Fibroblast of villous mesenchyme (primary cell): ENCODE results near the gene DCDC2. TPM values are rescaled to one million over a fixed set of nuclear protein-coding genes. Genes with fewer than 3 reads are reported as not detected.
"Not testable (repeated sequence)": the region's sequence is repeated elsewhere in the genome, so short reads cannot be mapped to it uniquely, and the experiment has no call there.

ENCODE experiments used
- DNase-seq: peaks from one replicate; pipeline ENCODE4 v3.0.0-alpha.2; 2010; ENCODE audit warnings: low read depth
- H3K4me3 ChIP-seq: 2 replicates; pipeline ENCODE4 v1.5.1; 2011; ENCODE audit warnings: low read depth, mild to moderate bottlenecking, low read length
- CTCF ChIP-seq: IDR thresholded peaks from 2 replicates; pipeline ENCODE4 v1.5.1; 2012; ENCODE audit warnings: low read depth, mild to moderate bottlenecking, low read length; ENCODE audit not compliant: insufficient read depth
- total RNA-seq: library from RNA; depleted of rRNA; stranded (reverse); fragments of >200 nt; gene quantifications from 2 replicates; pipeline ENCODE4 v1.2.3, GENCODE V29; 2012

The DCDC2 gene
- total RNA-seq, 1 donor = 0.43 TPM

- DNase-seq = peak; percentile 32
- TF ChIP-seq CTCF = no peak
- no peak overlapping the region for H3K4me3 ChIP-seq
These were observed 134.5 kb downstream of the DCDC2 start for GRCh38 chr6:24223115-24223919.

- no peak overlapping the region for H3K4me3 ChIP-seq
- DNase-seq = no peak
- no peak for TF ChIP-seq CTCF
These were observed 138.2 kb downstream of the DCDC2 start for GRCh38 chr6:24219670-24220069.

GRCh38 chr6:24214984-24215383 lies 142.9 kb downstream of the DCDC2 start:
- no peak for DNase-seq
- TF ChIP-seq CTCF = no peak

GRCh38 chr6:24207413-24207812 lies 150.4 kb downstream of the DCDC2 start:
- DNase-seq = no peak
- H3K4me3 ChIP-seq = no peak overlapping the region
- TF ChIP-seq CTCF = no peak

More at GRCh38 chr6:24214984-24215383, 142.9 kb downstream of the DCDC2 start:
- no peak overlapping the region for H3K4me3 ChIP-seq

GRCh38 chr6:24205020-24205492 lies 152.8 kb downstream of the DCDC2 start:
- TF ChIP-seq CTCF = peak; percentile 57
- no peak overlapping the region for H3K4me3 ChIP-seq
- DNase-seq = peak; percentile 44

GRCh38 chr6:24204113-24204512 lies 153.7 kb downstream of the DCDC2 start:
- not testable (repeated sequence) for DNase-seq, H3K4me3 ChIP-seq

DNA sequence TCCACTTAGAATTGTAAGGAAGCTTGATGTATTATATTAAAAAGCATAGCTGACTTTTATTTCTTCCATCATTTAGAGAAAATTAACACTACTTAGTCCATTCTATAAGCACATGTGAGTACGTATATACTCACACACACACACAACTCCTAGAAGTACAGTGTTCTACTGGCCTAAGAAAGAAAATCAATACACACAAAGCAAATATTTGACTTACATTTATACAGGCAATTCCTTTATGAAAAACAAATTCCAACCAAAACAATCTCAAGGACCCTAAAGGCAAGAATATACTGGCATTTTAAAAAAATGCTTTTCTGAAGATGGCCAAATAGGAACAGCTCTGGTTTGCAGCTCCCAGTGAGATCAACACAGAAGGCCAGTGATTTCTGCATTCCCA lies 160.0 kb downstream of the DCDC2 start:
- H3K4me3 ChIP-seq = no peak overlapping the region
- DNase-seq = no peak
- no peak for TF ChIP-seq CTCF
